NCI-H2171 treated with DMSO at 0.1 percent for 48 hours (cell line): ENCODE results near the gene ADCY7.
"Not testable (repeated sequence)": the region's sequence is repeated elsewhere in the genome, so short reads cannot be mapped to it uniquely, and the experiment has no call there.

ENCODE experiments used
- DNase-seq: peaks from one replicate; lab custom pipeline; 2025; lab: John Stamatoyannopoulos, UW

The ADCY7 gene

GRCh38 chr16:50266337-50267091, at the start of gene ADCY7:
TSS of gene ADCY7 (plus strand) at chr16:50266551. CDS start at chr16:50288180, 21,629 bp downstream.
- DNase-seq = peak; percentile 69

- no peak for DNase-seq
Measured at GRCh38 chr16:50219402-50219975, 46.9 kb upstream of the ADCY7 start.

DNA sequence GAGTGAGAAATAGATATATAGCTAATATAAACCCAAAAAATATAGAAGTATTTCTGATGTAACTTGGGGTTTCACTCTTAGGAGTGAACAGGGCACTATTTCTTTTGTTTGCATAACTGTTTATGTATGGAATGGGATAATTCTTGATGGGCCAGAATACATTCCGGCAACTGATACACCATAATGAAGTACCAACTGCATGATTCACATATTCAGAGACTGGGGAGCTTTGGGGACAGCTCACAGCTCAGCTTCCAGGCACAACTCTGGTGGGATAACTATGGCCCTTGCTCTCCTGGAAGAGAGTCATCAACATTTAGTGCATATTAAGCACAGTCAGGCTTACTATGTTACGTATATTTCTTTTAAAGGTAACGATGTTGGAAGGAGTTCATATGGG, 42.1 kb upstream of the ADCY7 start:
- no peak for DNase-seq

GRCh38 chr16:50227120-50227519, 39.2 kb upstream of the ADCY7 start:
- DNase-seq = no peak

GRCh38 chr16:50227665-50228064, 38.7 kb upstream of the ADCY7 start:
- no peak for DNase-seq

DNA sequence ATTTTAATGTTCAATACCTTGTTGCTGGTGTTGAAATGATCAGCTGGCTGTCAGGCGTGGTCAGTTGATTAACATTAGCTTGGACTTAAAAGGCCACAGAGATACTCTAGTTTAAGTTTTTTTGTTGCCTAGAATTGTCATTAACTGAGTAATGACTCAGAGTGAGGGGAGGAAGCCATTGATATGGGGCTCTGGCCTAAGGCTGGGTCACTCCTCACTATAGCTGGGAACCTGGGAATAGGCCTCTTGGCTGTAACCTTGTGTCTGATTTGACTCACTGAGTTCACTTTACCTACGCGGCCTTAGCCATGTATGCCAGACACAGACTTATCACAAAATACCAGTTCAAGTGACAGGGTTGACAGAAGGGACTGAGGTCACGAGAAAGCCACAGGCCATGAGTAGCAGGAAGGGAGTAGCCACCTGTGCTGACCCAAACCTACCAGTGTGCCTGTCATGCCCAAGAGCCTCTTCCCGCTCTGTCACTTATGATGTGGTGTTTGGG, 37.9 kb upstream of the ADCY7 start:
- no peak for DNase-seq

DNA sequence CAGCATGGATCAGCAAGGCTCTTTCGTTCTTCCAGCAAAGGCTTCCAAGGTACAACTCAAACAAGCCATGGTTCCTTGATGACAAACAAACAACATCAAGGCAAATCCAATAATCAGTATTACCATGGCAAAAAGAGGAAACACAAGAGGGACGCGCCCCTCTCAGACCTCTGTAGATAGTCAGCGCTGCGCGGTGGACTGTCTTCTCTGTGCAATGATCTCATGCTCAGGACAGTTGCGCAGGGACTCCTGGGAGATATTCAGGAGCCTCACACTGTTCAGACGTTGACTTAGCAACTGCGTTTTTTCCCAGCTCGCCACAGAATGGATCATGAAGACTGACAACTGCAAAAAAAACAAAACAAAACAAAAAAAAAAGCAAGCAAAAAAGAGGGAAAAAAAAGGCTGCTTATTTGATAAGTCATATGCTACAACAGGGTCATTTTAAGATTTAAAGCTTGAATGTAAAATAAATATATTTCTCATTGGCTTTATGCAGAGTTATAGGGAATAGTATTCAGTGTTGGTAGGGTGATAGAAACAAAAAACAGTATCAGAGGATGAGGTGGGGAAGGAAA, 37.1 kb upstream of the ADCY7 start:
- DNase-seq = no peak

DNA sequence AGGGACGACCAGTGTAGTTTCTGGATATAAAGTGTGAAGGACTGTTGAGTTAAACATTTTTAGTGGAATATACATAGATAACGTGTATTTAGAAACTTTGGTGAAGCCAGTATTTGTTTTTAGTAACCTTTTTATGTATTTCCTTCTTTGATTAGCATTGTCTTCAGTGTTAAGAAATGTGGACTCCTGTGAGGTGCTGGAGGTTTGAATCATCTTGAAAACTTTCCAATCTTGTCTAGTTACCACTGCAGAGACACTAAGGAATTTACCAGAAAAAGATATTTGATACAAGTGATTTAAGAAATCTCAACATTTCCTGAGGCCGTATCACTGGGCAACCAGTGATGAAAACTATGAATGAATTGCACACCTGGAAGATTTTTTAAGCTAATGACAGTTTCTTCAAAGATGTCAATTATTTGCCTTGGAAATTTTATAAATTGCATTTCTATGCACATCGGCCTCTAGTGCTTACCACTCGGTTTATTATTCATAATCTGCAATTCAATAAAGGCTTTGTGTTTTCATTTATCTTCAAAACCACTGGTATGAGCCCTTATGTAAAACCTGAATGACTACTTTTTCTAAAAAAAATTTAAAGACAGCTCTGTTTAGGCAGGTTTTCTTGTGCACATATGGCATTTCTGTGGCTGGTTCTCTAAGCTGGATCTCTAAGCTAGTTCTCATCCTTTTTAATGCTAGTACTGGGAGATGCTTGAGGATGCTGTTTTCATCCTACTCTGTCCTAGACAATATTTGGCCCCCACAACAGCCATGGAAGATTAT, 31.4 kb upstream of the ADCY7 start:
- DNase-seq = no peak

GRCh38 chr16:50235581-50235980, 30.8 kb upstream of the ADCY7 start:
- DNase-seq = no peak

DNA sequence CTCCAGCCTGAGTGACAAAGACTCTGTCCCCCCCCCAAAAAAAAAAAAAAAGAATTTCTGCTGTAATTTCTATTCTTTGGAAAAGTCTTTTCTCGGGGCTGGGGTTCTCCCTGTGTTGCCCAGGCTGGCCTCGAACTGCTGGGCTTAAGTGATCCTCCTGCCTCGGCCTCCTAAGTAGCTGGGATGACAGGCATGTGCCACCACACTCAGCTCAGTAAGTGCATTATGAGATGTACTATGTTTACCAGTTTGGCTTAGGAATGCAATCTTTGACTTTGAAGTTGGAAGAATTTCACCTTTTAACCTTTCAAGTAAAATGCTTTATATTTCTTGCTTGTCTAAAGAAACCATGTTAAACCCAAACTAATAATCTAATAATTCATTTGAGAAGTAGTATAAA, 28.0 kb upstream of the ADCY7 start:
- no peak for DNase-seq

DNA sequence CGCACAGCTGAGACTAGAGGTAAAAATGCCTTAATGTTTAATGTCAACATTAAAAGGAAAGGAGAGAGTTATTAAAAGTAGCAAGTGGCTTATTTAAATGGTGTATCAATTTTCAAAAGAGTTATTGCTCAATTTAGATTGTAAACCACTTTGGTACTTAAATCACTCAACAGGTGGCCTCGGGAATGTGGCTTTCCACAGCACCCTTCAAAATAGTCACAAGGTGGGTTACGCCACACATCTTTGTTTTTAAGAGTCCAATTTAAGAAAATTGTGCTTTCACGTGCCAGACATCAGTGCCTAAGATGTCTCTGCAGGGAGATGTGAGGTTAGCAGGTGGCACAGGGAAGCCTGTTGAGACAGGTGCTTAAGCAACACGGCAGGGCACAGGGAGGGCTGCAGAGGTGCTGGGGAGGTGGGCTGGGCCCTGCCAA, 27.5 kb upstream of the ADCY7 start:
- DNase-seq = peak; percentile 77

DNA sequence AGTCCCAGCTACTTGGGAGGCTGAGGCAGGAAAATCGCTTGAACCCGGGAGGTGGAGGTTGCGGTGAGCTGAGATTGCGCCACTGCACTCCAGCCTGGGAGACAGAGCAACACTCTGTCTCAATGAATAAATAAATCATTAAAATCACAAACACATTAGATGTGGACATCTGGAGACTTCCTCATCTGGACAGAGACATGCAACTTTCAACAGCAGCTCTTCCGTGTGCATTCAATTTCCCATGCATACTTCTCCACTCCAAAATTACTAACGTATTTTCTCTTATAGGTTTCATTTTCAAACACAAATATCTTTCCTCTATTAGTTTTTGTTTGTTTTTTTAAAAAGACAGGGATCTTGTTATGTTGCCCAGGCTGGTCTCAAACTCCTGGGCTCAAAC, 23.3 kb upstream of the ADCY7 start:
- not testable (repeated sequence) for DNase-seq

- no peak for DNase-seq
Measured at GRCh38 chr16:50244140-50244503, 22.2 kb upstream of the ADCY7 start.

- DNase-seq = peak; percentile 73
Measured at GRCh38 chr16:50244504-50245416, 21.6 kb upstream of the ADCY7 start.

DNA sequence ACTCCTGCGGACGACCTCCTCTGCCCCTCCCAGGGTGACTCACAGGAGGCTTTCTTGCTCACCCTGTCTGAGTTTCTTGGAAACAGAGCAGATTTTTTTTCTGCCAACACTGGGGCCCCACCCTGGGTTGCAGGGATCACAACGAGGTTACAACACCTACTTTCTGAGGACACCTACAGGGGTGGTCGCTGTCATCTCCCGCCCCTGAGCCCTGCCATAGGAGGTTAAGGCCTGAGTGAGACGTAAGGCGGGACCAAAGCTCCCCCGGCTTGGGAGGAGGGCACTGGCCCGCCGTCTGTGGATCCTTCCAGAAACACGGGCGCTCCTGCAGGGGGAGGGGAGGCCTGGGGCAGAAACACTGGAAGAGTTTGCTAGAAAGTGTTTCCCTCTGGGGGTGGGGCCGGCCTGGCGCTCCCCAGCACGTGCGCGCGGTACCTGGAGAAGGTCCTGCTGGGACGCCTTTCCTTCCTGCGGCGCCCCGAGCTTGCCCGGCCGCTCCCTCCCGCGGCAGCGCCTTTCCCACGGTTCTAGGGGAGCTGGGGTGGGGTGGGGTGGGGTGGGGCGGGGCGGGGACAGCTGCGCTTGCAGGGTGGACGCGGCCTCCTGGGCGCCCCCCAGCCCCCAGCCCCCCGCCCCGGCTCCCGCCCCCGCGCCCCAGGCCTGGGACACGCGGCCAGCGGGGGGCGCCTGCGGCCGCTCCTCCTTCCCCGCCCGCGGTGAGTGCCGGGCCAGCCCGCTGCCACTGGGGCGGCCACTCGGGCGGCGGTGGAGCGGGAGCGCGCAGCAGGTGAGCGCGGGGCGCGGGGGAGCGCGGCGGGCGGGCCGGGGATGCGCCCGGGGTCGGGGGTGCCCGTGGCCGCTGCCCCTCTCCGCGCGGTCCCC, 20.7 kb upstream of the ADCY7 start:
- peak; percentile 58 for DNase-seq

DNA sequence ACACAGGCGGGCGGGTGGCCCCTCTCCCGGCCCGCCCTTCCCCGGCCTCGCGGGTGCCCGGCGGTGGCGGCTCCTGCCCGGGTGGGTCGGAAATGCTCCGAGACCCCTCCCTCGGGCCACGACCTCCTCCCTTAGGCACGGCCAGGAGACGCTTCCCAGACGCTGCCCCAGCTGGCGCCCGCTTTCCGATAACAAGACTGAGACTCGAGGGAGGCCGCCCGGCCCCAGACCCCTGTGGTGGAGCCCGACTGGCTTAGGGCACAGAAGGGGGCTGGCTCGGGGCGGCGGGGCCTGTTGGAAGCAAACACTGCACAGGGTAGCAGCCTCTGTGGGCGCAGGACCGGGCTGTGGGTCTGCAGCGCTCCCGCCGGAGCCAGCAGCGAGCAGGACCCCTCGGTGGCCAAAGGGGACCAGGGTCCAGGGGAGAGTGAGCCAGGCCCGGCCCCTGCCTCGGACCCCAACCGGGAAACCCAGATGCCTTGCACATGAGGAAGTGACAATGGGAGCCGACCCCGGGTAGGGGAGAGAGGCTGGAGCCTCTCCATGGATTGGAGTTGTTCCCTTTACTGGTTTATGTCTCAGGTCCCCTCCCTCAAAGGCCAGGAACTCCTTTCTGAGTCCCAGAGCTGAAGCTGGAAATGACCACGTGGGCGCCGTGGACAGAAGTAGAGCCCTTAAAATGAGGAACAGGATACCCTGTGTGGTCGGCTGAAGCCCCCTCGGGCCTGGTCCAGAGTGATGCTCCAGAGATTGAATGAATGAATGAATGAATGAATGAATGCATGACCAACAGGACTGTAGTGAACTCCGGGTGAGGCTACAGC, 19.8 kb upstream of the ADCY7 start:
- peak; percentile 59 for DNase-seq

DNA sequence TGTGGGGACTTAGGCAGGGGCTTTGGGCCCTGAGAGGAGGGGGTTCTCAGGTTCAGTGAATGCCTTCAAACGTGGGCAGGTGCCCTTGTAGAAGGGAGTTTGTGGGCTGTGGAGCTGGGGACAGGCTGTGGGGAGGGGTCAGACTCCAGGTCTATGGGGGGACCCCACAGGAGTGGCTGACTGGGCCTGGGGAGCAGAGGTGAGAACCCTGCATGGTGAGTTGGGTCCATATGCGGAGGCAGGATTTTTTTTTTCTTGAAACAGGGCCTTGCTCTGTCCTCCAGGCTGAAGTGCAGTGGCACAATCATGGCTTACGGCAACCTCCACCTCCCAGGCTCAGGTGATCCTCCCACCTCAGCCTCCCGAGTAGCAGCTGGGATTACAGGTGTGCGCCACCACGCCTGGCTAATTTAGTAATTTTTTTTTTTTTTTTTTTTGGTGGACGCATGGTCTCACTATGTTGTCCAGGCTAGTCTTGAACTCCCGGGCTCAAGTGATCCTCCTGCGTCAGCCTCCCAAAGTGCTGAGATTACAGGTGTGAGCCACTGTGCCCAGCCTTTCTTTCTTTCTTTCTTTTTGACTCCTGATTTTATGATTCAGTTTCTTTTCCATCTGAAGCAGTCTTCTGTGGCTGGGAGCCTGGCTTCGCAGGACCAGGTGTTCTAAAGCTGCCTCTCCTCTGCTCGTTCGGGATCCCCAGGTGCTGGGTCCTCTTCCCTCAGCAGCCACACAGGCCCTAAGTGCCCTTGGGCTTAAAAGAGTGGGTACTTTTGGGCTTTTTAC, 19.0 kb upstream of the ADCY7 start:
- no peak for DNase-seq

GRCh38 chr16:50247906-50248608, 18.3 kb upstream of the ADCY7 start:
- DNase-seq = no peak
